ENCODE measurements around the gene ARID5A. TPM values are rescaled to one million over a fixed set of nuclear protein-coding genes. Genes with fewer than 3 reads are reported as not detected.

Gene ARID5A
- total and polyA plus RNA-seq, 9 of the 15 experiments (the other 6 are each of a cell fraction or from before 2014, with no cell fraction given) = 0.14 to 12.5 (median 3.0) TPM

DNA sequence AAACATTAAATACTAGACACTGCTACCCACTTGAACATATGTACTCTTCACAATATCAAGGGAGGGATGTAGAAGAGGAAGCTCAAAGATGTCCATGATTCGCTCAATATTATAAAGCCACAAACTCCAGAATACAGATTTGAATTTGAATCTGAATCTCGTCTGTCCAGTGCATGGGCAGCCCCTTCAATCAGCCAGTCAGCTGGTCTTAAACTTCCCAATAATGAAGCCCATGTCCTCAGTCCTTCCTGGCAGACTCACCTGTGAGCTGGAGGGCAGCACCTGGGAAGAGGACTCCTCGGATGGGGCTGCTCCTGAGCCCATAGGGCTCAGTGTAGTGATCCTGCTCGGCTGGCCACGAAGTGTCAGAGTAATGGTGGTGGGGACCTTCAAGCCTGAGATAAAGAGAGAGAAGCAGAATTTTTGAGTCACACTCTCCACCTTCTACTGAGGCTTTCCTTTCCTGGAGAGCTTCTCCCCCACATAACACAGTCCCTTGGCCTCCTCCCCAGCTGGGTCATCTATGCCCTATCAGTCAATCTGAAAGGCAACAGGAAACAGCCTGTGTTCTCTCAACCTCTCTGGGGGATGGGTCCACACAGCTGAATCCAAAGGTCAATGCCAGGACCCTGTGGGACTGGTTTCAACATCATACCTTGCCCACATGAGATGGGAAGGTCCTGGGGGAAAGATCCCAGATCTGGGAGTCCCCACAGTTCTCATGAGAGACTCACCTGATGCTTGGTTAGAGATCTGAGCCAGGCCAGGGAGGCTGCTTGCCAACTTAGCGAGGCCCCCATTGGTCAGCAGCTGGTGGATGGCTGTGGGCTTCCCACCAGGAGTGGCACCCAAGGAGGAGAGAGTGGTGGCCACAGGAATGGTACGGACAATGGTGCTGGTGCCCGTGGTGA lies 65.1 kb downstream of the ARID5A start (continued):
- TF ChIP-seq, protein P1, sequence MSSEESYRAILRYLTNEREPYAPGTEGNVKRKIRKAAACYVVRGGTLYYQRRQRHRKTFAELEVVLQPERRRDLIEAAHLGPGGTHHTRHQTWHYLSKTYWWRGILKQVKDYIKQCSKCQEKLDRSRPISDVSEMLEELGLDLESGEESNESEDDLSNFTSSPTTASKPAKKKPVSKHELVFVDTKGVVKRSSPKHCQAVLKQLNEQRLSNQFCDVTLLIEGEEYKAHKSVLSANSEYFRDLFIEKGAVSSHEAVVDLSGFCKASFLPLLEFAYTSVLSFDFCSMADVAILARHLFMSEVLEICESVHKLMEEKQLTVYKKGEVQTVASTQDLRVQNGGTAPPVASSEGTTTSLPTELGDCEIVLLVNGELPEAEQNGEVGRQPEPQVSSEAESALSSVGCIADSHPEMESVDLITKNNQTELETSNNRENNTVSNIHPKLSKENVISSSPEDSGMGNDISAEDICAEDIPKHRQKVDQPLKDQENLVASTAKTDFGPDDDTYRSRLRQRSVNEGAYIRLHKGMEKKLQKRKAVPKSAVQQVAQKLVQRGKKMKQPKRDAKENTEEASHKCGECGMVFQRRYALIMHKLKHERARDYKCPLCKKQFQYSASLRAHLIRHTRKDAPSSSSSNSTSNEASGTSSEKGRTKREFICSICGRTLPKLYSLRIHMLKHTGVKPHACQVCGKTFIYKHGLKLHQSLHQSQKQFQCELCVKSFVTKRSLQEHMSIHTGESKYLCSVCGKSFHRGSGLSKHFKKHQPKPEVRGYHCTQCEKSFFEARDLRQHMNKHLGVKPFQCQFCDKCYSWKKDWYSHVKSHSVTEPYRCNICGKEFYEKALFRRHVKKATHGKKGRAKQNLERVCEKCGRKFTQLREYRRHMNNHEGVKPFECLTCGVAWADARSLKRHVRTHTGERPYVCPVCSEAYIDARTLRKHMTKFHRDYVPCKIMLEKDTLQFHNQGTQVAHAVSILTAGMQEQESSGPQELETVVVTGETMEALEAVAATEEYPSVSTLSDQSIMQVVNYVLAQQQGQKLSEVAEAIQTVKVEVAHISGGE (CRISPR knock-in tag; IDR thresholded peaks at IDR 0.05) = peak in 1 of 3 experiments; percentile 36; a peak in 1 of 6 replicates
- TF ChIP-seq ZNF197 (CRISPR knock-in tag; IDR thresholded peaks at IDR 0.05; ENCODE audit: low read depth) (no peak), FOSL1 (tag; conservative IDR thresholded peaks at IDR 0.05) (peak; percentile 62), ZNF584 (CRISPR knock-in tag; IDR thresholded peaks at IDR 0.05; ENCODE audit: low read depth) (0 out of 2 replicates have a peak, but pooled peaks have one; percentile 25), RBM22 (IDR thresholded peaks at IDR 0.05; ENCODE audit: low read depth, low read length, poor library complexity, severe bottlenecking) (no peak), BACH1 (tag; IDR thresholded peaks at IDR 0.05) (no peak; the same call in 1 of the 2 replicates), ZKSCAN8 (CRISPR knock-in tag; IDR thresholded peaks at IDR 0.05) (peak; percentile 37; the same call in 1 of the 2 replicates), ZNF311 (CRISPR knock-in tag; IDR thresholded peaks at IDR 0.05) (no peak), RAD21 (CRISPR knock-in tag; conservative IDR thresholded peaks at IDR 0.05 in 1 of 2, IDR thresholded peaks at IDR 0.05 in 1 of 2) (peak in 1 of 2 experiments; percentile 11; a peak in 1 of 4 replicates), CREM (IDR thresholded peaks at IDR 0.05; ENCODE audit: low read depth) (peak; percentile 38; the same call in 1 of the 2 replicates)
- TF ChIP-seq, protein P2, sequence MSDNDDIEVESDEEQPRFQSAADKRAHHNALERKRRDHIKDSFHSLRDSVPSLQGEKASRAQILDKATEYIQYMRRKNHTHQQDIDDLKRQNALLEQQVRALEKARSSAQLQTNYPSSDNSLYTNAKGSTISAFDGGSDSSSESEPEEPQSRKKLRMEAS (CRISPR knock-in tag; IDR thresholded peaks at IDR 0.05) = no peak
- TF ChIP-seq, protein P3, sequence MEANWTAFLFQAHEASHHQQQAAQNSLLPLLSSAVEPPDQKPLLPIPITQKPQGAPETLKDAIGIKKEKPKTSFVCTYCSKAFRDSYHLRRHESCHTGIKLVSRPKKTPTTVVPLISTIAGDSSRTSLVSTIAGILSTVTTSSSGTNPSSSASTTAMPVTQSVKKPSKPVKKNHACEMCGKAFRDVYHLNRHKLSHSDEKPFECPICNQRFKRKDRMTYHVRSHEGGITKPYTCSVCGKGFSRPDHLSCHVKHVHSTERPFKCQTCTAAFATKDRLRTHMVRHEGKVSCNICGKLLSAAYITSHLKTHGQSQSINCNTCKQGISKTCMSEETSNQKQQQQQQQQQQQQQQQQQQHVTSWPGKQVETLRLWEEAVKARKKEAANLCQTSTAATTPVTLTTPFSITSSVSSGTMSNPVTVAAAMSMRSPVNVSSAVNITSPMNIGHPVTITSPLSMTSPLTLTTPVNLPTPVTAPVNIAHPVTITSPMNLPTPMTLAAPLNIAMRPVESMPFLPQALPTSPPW (CRISPR knock-in tag; IDR thresholded peaks at IDR 0.05) = peak; percentile 50; the same call in 1 of the 2 replicates
- TF ChIP-seq, protein P4, sequence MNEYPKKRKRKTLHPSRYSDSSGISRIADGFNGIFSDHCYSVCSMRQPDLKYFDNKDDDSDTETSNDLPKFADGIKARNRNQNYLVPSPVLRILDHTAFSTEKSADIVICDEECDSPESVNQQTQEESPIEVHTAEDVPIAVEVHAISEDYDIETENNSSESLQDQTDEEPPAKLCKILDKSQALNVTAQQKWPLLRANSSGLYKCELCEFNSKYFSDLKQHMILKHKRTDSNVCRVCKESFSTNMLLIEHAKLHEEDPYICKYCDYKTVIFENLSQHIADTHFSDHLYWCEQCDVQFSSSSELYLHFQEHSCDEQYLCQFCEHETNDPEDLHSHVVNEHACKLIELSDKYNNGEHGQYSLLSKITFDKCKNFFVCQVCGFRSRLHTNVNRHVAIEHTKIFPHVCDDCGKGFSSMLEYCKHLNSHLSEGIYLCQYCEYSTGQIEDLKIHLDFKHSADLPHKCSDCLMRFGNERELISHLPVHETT (CRISPR knock-in tag; conservative IDR thresholded peaks at IDR 0.05 in 1 of 2, IDR thresholded peaks at IDR 0.05 in 1 of 2) = peak in 1 of 2 experiments; percentile 68; a peak in 1 of 4 replicates
- TF ChIP-seq, protein P5, sequence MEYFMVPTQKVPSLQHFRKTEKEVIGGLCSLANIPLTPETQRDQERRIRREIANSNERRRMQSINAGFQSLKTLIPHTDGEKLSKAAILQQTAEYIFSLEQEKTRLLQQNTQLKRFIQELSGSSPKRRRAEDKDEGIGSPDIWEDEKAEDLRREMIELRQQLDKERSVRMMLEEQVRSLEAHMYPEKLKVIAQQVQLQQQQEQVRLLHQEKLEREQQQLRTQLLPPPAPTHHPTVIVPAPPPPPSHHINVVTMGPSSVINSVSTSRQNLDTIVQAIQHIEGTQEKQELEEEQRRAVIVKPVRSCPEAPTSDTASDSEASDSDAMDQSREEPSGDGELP (CRISPR knock-in tag; IDR thresholded peaks at IDR 0.05; ENCODE audit: borderline replicate concordance) = peak; percentile 83; the same call in 1 of the 2 replicates
